Measurements from ENCODE around the gene SKIL. TPM values are rescaled to one million over a fixed set of nuclear protein-coding genes. Genes with fewer than 3 reads are reported as not detected.

Gene SKIL
- total RNA-seq, 1 donor from 2014 or later = 32.4 TPM

DNA sequence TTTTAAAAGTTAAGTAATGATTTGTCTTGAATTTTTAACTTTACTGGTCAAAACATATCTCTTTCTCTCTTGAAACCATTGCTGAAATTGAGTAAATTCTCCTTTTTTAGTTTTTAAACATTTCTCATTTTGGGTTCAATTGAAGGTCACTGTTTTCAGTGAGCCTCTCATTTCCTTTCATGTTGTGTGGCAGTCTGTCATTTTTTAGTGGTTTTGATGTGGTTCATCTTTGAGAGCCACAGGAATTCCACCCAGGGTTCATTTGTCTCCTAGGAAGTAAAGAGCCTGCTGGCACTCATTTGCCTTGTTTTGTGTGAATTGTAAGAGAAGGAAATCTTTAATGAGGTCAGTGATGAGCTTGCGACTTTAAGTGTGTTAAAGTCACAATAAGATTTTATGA, 71.5 kb downstream of the SKIL start:
- Histone ChIP-seq H3K4me1 (ENCODE audit: control insufficient read depth in 3 of 3, insufficient read depth in 3 of 3, low read length in 3 of 3) (no peaks in the 10 kb centered on the region), H3K36me3 (ENCODE audit: control insufficient read depth in 3 of 3, insufficient read depth in 3 of 3, low read length in 3 of 3) (no peaks in the 10 kb centered on the region), H3K4me3 (ENCODE audit: low read length in 3 of 3) (no peak overlapping the region), H3K27me3 (ENCODE audit: control insufficient read depth in 3 of 3, insufficient read depth in 3 of 3, low read length in 3 of 3) (no peaks in the 10 kb centered on the region), H3K9ac (ENCODE audit: low read depth in 1 of 3, low read length in 3 of 3) (no peak overlapping the region), H3K9me3 (ENCODE audit: control insufficient read depth in 3 of 3, low read length in 3 of 3) (no peaks in the 10 kb centered on the region), H3K27ac (ENCODE audit: low read depth, low read length) (no peak overlapping the region)

DNA sequence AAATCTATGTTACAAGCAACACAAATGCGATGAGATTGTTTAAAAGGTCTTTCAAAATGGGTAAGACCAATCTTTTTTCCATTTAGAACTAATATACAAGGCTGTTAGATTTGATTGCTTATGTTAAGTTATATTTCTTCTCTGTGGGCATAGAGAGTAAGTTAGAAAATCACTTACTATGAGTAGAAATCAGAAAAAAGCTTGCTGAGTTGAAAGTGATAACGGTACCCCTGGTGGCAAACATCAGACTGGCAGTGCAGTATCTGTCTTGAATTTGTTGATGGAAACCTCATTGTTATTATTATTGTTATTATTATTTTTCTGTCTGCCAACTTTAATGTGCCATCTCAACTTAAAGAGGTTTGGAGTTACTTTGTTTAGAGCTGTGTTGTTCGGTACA, 73.5 kb downstream of the SKIL start:
- no peak overlapping the region for H3K27ac ChIP-seq (ENCODE audit: low read depth, low read length)
- H3K27me3 ChIP-seq (ENCODE audit: control insufficient read depth in 3 of 3, insufficient read depth in 3 of 3, low read length in 3 of 3) = no peaks in the 10 kb centered on the region
- no peak overlapping the region for H3K9ac ChIP-seq (ENCODE audit: low read depth in 1 of 3, low read length in 3 of 3)
- no peaks in the 10 kb centered on the region for H3K4me1 ChIP-seq (ENCODE audit: control insufficient read depth in 3 of 3, insufficient read depth in 3 of 3, low read length in 3 of 3)
- no peaks in the 10 kb centered on the region for H3K36me3 ChIP-seq (ENCODE audit: control insufficient read depth in 3 of 3, insufficient read depth in 3 of 3, low read length in 3 of 3)
- H3K4me3 ChIP-seq (ENCODE audit: low read length in 3 of 3) = no peak overlapping the region
- no peaks in the 10 kb centered on the region for H3K9me3 ChIP-seq (ENCODE audit: control insufficient read depth in 3 of 3, low read length in 3 of 3)

DNA sequence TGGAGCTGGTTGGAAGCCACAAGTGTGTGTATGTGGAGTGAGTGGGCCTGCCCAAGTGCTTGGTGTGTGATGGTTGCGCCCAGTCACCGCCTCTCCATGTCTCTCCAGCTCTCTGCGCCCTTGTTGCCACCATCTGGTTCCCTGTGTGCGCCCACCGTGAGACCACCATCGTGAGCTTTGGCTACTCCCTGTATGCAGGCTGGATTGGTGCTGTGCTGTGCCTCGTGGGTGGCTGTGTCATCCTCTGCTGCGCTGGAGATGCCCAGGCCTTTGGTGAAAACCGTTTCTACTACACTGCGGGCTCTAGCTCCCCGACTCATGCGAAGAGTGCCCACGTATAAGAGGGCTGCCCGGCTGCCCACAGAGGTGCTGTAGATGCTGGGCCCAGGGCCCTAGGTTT, 74.9 kb downstream of the SKIL start:
- Histone ChIP-seq H3K9ac (ENCODE audit: low read depth in 1 of 3, low read length in 3 of 3) (no peak overlapping the region), H3K27me3 (ENCODE audit: control insufficient read depth in 3 of 3, insufficient read depth in 3 of 3, low read length in 3 of 3) (no peaks in the 10 kb centered on the region), H3K27ac (ENCODE audit: low read depth, low read length) (no peak overlapping the region), H3K36me3 (ENCODE audit: control insufficient read depth in 3 of 3, insufficient read depth in 3 of 3, low read length in 3 of 3) (no peaks in the 10 kb centered on the region), H3K4me3 (ENCODE audit: low read length in 3 of 3) (no peak overlapping the region), H3K9me3 (ENCODE audit: control insufficient read depth in 3 of 3, low read length in 3 of 3) (no peaks in the 10 kb centered on the region), H3K4me1 (ENCODE audit: control insufficient read depth in 3 of 3, insufficient read depth in 3 of 3, low read length in 3 of 3) (no peaks in the 10 kb centered on the region)

DNA sequence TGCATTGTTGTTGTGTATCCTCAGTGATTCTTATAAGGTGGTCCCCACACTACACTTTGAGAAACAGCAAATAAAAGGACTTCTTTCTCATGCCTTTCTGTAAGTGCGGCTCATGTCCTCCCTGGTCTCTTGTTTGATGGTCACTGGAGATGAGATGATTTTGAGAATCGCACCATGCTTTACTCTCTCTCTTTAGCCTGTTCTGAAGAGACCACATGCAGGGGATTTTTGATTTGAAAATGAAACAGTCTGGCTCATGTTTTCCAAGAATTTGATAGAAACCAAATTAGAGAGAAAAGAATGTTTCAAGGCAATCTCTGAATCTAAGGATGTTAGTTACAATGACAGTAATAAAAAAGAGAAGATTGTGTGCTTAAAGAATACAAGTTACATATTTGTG, 79.2 kb downstream of the SKIL start:
- no peak overlapping the region for H3K27ac ChIP-seq (ENCODE audit: low read depth, low read length)
- no peaks in the 10 kb centered on the region for H3K9me3 ChIP-seq (ENCODE audit: control insufficient read depth in 3 of 3, low read length in 3 of 3)
- no peak overlapping the region for H3K9ac ChIP-seq (ENCODE audit: low read depth in 1 of 3, low read length in 3 of 3)
- no peaks in the 10 kb centered on the region for H3K4me1 ChIP-seq (ENCODE audit: control insufficient read depth in 3 of 3, insufficient read depth in 3 of 3, low read length in 3 of 3)
- no peaks in the 10 kb centered on the region for H3K36me3 ChIP-seq (ENCODE audit: control insufficient read depth in 3 of 3, insufficient read depth in 3 of 3, low read length in 3 of 3)
- no peak overlapping the region for H3K4me3 ChIP-seq (ENCODE audit: low read length in 3 of 3)
- H3K27me3 ChIP-seq (ENCODE audit: control insufficient read depth in 3 of 3, insufficient read depth in 3 of 3, low read length in 3 of 3) = no peaks in the 10 kb centered on the region

DNA sequence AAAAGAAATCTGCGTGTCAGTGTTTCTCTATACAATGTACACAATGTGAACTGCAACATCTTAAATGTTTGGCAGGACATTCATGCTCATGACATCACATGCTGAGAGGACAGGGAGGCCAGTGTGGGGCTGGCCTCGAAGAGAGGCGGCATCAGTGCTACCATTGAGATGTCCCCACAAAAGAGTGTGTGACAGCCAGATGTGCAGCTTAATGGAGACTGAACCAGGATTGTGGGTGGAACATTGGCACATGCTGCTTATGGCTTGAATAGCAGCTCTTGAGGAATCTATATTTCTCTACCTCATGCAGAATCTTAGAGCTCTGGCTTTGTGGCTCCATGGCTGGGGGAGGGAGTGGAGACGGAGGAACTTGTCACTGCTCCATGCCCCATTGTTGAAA, 79.7 kb downstream of the SKIL start:
- Histone ChIP-seq H3K4me1 (ENCODE audit: control insufficient read depth in 3 of 3, insufficient read depth in 3 of 3, low read length in 3 of 3) (no peaks in the 10 kb centered on the region), H3K9me3 (ENCODE audit: control insufficient read depth in 3 of 3, low read length in 3 of 3) (no peaks in the 10 kb centered on the region), H3K27ac (ENCODE audit: low read depth, low read length) (no peak overlapping the region), H3K27me3 (ENCODE audit: control insufficient read depth in 3 of 3, insufficient read depth in 3 of 3, low read length in 3 of 3) (peaks cover 0 to under 1% (median 0%) of the 10 kb centered on the region in 3 donors), H3K9ac (ENCODE audit: low read depth in 1 of 3, low read length in 3 of 3) (no peak overlapping the region), H3K4me3 (ENCODE audit: low read length in 3 of 3) (no peak overlapping the region), H3K36me3 (ENCODE audit: control insufficient read depth in 3 of 3, insufficient read depth in 3 of 3, low read length in 3 of 3) (no peaks in the 10 kb centered on the region)

DNA sequence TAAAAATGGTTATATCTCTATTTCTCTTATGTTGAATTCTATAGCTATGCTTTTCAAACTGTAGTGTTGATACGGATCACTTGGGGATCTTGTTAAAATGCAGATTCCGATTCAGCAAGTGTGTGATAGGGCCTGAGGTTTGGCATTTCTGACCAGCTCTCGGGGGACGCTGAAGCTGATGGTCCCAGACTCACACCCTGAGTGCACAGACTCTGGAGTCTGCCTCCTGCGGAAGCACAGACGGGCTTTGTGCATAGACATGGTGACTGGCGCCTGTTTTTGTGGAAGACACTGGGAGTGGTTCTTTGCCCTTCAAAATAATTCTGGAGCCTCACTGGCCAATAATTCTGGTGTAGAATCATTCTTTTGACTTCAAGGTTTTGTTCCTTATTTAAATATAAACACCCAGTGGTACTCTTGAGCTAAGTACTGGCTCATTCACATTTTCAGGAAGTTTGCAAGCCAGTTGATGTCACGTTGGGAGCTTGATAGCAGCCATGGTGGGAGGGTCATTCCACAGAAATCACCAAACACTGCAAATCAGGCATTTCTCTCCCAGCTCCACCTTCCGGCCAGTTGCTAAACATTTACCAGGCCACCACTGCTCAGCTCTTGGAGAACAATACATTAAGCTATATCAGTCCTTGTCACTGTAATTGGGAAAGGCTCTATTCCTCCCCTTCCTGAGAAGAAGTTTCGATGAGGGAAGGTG, 80.3 kb downstream of the SKIL start:
- Histone ChIP-seq H3K36me3 (ENCODE audit: control insufficient read depth in 3 of 3, insufficient read depth in 3 of 3, low read length in 3 of 3) (no peaks in the 10 kb centered on the region), H3K4me1 (ENCODE audit: control insufficient read depth in 3 of 3, insufficient read depth in 3 of 3, low read length in 3 of 3) (no peaks in the 10 kb centered on the region), H3K9ac (ENCODE audit: low read depth in 1 of 3, low read length in 3 of 3) (no peak overlapping the region), H3K9me3 (ENCODE audit: control insufficient read depth in 3 of 3, low read length in 3 of 3) (no peaks in the 10 kb centered on the region), H3K27ac (ENCODE audit: low read depth, low read length) (no peak overlapping the region), H3K27me3 (ENCODE audit: control insufficient read depth in 3 of 3, insufficient read depth in 3 of 3, low read length in 3 of 3) (peaks cover 0 to 3% (median 0%) of the 10 kb centered on the region in 3 donors), H3K4me3 (ENCODE audit: low read length in 3 of 3) (no peak overlapping the region)

DNA sequence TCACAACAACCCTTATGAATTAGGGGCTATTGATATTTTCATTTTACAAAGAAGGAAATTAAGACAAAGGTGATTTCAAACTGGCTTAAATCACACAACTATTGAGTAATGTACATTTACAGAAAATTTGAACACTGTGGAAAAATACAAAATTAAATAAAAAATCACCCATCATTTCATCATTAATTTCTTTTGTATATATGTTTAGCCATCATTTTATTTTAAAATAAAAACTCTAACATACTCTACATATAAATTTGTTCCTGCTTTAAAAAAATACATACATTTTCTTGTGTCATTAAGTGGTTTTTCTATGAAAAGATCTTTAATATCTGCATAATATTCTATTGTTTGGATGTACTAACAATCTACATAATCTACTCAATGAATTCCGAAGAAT, 81.3 kb downstream of the SKIL start:
- H3K36me3 ChIP-seq (ENCODE audit: control insufficient read depth in 3 of 3, insufficient read depth in 3 of 3, low read length in 3 of 3) = no peaks in the 10 kb centered on the region
- H3K4me1 ChIP-seq (ENCODE audit: control insufficient read depth in 3 of 3, insufficient read depth in 3 of 3, low read length in 3 of 3) = no peaks in the 10 kb centered on the region
- peaks cover 0 to 3% (median 0%) of the 10 kb centered on the region in 3 donors for H3K27me3 ChIP-seq (ENCODE audit: control insufficient read depth in 3 of 3, insufficient read depth in 3 of 3, low read length in 3 of 3)
- no peak overlapping the region for H3K4me3 ChIP-seq (ENCODE audit: low read length in 3 of 3)
- no peaks in the 10 kb centered on the region for H3K9me3 ChIP-seq (ENCODE audit: control insufficient read depth in 3 of 3, low read length in 3 of 3)
- H3K9ac ChIP-seq (ENCODE audit: low read depth in 1 of 3, low read length in 3 of 3) = no peak overlapping the region
- H3K27ac ChIP-seq (ENCODE audit: low read depth, low read length) = no peak overlapping the region

DNA sequence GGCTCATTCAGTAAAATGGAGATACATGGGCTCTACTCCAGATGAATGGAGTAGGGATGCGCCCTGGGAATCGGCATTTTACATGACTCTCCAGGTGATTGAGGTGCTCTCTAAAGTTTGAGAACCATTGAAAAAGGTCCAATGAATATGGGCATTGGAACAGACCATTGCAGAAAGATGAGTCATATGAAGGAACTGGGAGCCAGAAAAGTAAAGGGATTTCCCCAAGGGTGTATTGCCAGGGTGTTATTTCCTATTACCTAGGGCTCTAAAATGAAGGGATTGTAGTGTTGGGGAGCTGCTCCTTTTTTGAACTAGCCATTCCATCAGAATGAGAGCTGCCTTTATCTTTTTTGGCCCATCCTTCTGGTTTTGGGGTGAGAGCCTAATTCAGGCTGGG, 82.8 kb downstream of the SKIL start:
- no peak overlapping the region for H3K9ac ChIP-seq (ENCODE audit: low read depth in 1 of 3, low read length in 3 of 3)
- H3K27me3 ChIP-seq (ENCODE audit: control insufficient read depth in 3 of 3, insufficient read depth in 3 of 3, low read length in 3 of 3) = peaks cover 0 to 3% (median 0%) of the 10 kb centered on the region in 3 donors
- no peaks in the 10 kb centered on the region for H3K9me3 ChIP-seq (ENCODE audit: control insufficient read depth in 3 of 3, low read length in 3 of 3)
- H3K4me1 ChIP-seq (ENCODE audit: control insufficient read depth in 3 of 3, insufficient read depth in 3 of 3, low read length in 3 of 3) = no peaks in the 10 kb centered on the region
- no peak overlapping the region for H3K4me3 ChIP-seq (ENCODE audit: low read length in 3 of 3)
- H3K27ac ChIP-seq (ENCODE audit: low read depth, low read length) = no peak overlapping the region
- no peaks in the 10 kb centered on the region for H3K36me3 ChIP-seq (ENCODE audit: control insufficient read depth in 3 of 3, insufficient read depth in 3 of 3, low read length in 3 of 3)

DNA sequence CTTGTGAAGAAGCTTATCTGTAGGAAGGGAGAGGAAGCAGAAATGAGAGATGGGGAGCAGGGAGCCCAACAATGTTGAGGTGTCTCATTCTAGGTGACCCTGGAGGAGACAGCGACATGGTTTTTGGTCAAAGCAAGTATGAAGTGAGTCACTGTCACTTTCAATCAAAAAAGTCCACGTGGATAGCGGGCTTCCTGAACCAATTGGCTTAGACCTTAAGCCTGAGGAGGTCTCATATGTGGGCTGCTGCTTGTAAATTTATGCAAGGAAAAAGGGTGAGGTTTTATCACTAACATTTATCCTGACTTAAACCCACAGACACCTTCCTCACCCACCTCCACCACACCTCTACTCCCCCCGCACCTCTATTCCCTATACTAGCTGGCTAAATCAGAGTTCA, 83.9 kb downstream of the SKIL start:
- Histone ChIP-seq H3K4me3 (ENCODE audit: low read length in 3 of 3) (no peak overlapping the region), H3K27ac (ENCODE audit: low read depth, low read length) (no peak overlapping the region), H3K9me3 (ENCODE audit: control insufficient read depth in 3 of 3, low read length in 3 of 3) (no peaks in the 10 kb centered on the region), H3K36me3 (ENCODE audit: control insufficient read depth in 3 of 3, insufficient read depth in 3 of 3, low read length in 3 of 3) (no peaks in the 10 kb centered on the region), H3K27me3 (ENCODE audit: control insufficient read depth in 3 of 3, insufficient read depth in 3 of 3, low read length in 3 of 3) (peaks cover 0 to 3% (median 0%) of the 10 kb centered on the region in 3 donors), H3K9ac (ENCODE audit: low read depth in 1 of 3, low read length in 3 of 3) (no peak overlapping the region), H3K4me1 (ENCODE audit: control insufficient read depth in 3 of 3, insufficient read depth in 3 of 3, low read length in 3 of 3) (no peaks in the 10 kb centered on the region)

DNA sequence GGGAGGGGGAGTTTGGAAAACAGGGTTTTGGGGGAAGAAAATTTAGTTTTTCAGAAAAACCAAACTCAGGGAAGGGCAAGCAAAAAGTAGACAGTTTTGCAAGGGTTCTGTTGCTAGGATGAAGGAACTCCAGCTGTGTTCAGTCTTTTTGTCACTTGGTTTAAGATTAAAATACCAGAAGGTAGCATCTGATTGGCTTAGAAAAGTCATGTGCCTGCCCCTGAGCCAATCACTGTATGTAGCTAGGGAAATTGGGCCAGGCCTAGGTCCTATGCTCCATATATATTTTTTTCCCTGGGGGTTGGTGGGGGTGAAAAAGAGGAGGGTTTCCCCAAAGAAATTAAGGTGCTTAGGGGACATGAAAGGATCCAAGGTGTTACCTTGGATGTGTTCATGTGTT, 85.4 kb downstream of the SKIL start:
- Histone ChIP-seq H3K27me3 (ENCODE audit: control insufficient read depth in 3 of 3, insufficient read depth in 3 of 3, low read length in 3 of 3) (peaks cover 0 to 3% (median 0%) of the 10 kb centered on the region in 3 donors), H3K36me3 (ENCODE audit: control insufficient read depth in 3 of 3, insufficient read depth in 3 of 3, low read length in 3 of 3) (no peaks in the 10 kb centered on the region), H3K9ac (ENCODE audit: low read depth in 1 of 3, low read length in 3 of 3) (no peak overlapping the region), H3K27ac (ENCODE audit: low read depth, low read length) (no peak overlapping the region), H3K4me1 (ENCODE audit: control insufficient read depth in 3 of 3, insufficient read depth in 3 of 3, low read length in 3 of 3) (no peaks in the 10 kb centered on the region), H3K9me3 (ENCODE audit: control insufficient read depth in 3 of 3, low read length in 3 of 3) (no peaks in the 10 kb centered on the region), H3K4me3 (ENCODE audit: low read length in 3 of 3) (no peak overlapping the region)
